AG04450 (cell line): ENCODE data around the gene RGMB. TPM values are rescaled to one million over a fixed set of nuclear protein-coding genes. Genes with fewer than 3 reads are reported as not detected.

Source experiments
- CTCF ChIA-PET: fragments of 300-600, 350-600 bp; formaldehyde crosslinking; extraction: SDS; loops from one replicate; lab custom pipeline; 2022; ENCODE audit warnings: antibody characterized with exemption, inconsistent platforms; lab: Charles Lee
- POLR2A ChIA-PET: fragments of 350-600 bp; formaldehyde crosslinking; extraction: SDS; loops from one replicate; lab custom pipeline; 2021; ENCODE audit warnings: antibody characterized with exemption, inconsistent platforms; lab: Yijun Ruan, JAX
- DNase-seq: peaks from one replicate; pipeline ENCODE4 v3.0.0-alpha.2; 2011; ENCODE audit warnings: low read depth, low spot score
- H3K27ac ChIP-seq: one replicate; pipeline ENCODE4 v1.5.1; 2012; ENCODE audit warnings: low read depth, low read length, control low read depth
- H3K27me3 ChIP-seq: one replicate; pipeline ENCODE4 v1.6.0; 2012; ENCODE audit warnings: low read length; ENCODE audit not compliant: control insufficient read depth, insufficient read depth
- H3K4me3 ChIP-seq: 2 replicates; pipeline ENCODE4 v1.5.1; 2011; ENCODE audit warnings: mild to moderate bottlenecking, low read depth, low read length, control low read depth
- H3K9me3 ChIP-seq: 2 replicates; pipeline ENCODE4 v1.5.1; 2012; ENCODE audit warnings: low read length; ENCODE audit not compliant: control insufficient read depth, insufficient read depth
- polyA plus RNA-seq: library from polyadenylated mRNA; depleted of rRNA; stranded (reverse); fragments of >200 nt; gene quantifications from 2 replicates; pipeline ENCODE4 v1.2.3, GENCODE V29; 2011
- TF ChIP-seq, protein P1 (sequence below): IDR thresholded peaks from 2 replicates; pipeline ENCODE4 v1.5.1; 2011; ENCODE audit warnings: low read depth, low read length, control low read depth, inconsistent platforms

The RGMB gene
- polyA plus RNA-seq, 1 experiment: 53.6 TPM

DNA sequence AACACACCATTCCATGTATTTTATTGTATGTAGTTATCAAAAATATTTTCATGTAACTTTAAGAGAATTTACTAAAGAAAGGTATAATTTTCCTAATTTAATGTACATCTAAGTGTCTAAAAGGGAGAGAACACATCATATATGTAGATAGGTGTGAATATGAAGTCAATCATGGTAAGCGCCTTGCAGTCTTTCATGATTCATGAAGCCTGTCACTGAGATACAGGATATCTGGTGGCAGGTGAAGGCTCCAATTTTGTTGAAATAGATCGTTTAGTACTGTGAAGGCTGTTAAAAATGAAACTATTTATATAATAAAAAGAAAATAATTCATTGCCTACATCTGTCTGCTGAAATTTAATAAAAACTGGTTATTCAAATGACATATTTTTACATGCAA is 15.5 kb upstream of the RGMB start:
- no peak overlapping the region for H3K4me3 ChIP-seq
- POLR2A ChIA-PET: no interaction called here

DNA sequence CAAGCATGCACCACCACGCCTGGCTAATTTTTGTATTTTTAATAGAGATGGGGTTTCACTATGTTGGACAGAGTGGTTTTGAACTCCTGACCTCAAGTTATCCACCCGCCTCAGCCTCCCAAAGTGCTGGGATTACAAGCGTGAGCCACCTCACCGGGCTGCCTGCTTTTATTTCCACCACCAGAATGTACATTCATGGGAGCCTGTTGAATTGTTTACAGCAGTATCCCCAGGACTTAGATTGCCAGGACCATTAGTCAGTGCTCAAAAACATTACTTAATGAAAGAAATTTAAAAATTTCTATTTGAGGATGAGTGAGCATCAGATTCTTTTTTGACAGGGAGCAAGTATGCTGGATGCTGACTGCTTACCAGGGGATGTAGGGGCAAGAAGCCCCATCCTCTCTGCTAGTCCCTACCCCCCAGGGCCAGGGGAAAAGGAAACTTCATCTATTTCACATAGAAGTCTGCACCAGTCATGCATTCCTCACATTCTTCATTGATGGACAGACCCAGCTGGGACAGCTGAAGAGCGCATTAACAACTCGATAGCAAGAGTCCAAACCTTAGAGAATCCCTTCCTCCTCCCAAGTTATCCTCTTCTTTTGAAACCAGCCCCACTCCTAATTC is 10.3 kb upstream of the RGMB start:
- POLR2A ChIA-PET: no interaction called here
- Histone ChIP-seq H3K9me3 (no peaks in the 10 kb centered on the region), H3K4me3 (no peak overlapping the region), H3K27ac (peak overlapping the region; percentile 53), H3K27me3 (no peaks in the 10 kb centered on the region)
- TF ChIP-seq, protein P1, sequence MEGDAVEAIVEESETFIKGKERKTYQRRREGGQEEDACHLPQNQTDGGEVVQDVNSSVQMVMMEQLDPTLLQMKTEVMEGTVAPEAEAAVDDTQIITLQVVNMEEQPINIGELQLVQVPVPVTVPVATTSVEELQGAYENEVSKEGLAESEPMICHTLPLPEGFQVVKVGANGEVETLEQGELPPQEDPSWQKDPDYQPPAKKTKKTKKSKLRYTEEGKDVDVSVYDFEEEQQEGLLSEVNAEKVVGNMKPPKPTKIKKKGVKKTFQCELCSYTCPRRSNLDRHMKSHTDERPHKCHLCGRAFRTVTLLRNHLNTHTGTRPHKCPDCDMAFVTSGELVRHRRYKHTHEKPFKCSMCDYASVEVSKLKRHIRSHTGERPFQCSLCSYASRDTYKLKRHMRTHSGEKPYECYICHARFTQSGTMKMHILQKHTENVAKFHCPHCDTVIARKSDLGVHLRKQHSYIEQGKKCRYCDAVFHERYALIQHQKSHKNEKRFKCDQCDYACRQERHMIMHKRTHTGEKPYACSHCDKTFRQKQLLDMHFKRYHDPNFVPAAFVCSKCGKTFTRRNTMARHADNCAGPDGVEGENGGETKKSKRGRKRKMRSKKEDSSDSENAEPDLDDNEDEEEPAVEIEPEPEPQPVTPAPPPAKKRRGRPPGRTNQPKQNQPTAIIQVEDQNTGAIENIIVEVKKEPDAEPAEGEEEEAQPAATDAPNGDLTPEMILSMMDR: no peak
- CTCF ChIA-PET: interaction anchor here (0.6 kb wide), 1 partner anchor 100 kb away, joined by 4 read pairs; no protein-coding TSS in a partner anchor
- DNase-seq: peak; percentile 76

More for the DNA sequence above, 15.5 kb upstream of the RGMB start:
- Histone ChIP-seq H3K27me3 (no peaks in the 10 kb centered on the region), H3K9me3 (peaks cover 2% of the 10 kb centered on the region; the same call in 1 of the 2 replicates), H3K27ac (no peak overlapping the region)
- CTCF ChIA-PET: interaction anchor here (0.7 to 1.5 kb wide), 2 partner anchors 10 to 12 kb away, joined by 3 to 5 read pairs; no protein-coding TSS in a partner anchor
- no peak for DNase-seq
- TF ChIP-seq, protein P1: no peak

DNA sequence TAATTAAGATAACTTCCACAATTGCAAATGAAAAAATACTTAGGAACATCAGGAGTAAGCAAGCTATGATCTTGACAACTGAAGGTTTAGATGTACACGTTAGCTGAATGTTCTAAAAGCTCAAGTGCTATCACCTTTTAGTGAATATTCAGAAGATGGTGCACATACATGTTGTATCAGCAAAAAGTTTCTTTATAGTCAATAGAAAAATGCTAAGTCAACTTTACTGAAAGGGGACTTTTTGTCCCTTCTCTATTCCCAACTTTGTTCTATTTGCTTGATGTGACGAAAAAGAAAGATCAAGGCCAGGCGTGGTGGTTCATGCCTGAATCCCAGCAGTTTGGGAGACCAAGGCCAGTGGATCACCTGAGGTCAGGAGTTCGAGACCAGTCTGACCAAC is 7.6 kb upstream of the RGMB start:
- CTCF ChIA-PET: interaction anchor here (1.9 kb wide), 1 partner anchor 514 kb away, joined by 4 read pairs; no protein-coding TSS in a partner anchor

DNA sequence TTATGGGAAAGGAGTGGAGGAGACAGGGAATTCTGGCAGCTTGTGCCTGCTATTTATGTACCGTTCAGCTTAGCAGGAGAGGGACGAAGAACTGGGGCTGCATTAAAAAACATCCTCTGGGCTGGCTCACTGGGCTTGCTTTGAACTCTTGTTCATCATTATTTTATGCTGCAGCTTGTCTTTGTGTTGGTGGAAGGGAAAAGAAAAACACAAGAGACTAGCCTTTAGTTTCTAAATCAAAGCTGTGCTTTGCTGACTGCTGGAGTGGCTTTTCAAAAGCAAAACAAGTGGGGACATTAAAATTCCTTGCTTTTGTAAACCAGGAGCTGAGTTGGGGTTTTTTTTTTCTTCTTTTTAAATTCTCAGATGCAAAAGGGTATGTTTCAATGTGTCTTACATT is 5.9 kb upstream of the RGMB start:
- no peak overlapping the region for H3K4me3 ChIP-seq

More for the DNA sequence above, 7.6 kb upstream of the RGMB start:
- Histone ChIP-seq H3K27me3 (no peaks in the 10 kb centered on the region), H3K4me3 (no peak overlapping the region), H3K27ac (no peak overlapping the region), H3K9me3 (no peaks in the 10 kb centered on the region; the same call in 1 of the 2 replicates)
- POLR2A ChIA-PET: no interaction called here
- DNase-seq: no peak
- TF ChIP-seq, protein P1: no peak

More for the DNA sequence above, 5.9 kb upstream of the RGMB start:
- no peak for DNase-seq
- Histone ChIP-seq H3K9me3 (no peaks in the 10 kb centered on the region; the same call in 1 of the 2 replicates), H3K27me3 (no peaks in the 10 kb centered on the region), H3K27ac (no peak overlapping the region)
- ChIA-PET POLR2A (interaction anchor here (0.7 to 4.1 kb wide), 3 partner anchors 342 to 913 kb away, joined by 3 to 30 read pairs (median 3); no protein-coding TSS in a partner anchor), CTCF (interaction anchor here (0.7 to 5.4 kb wide), 26 partner anchors 12 to 1536 kb away, joined by 3 to 38 read pairs (median 6); no protein-coding TSS in a partner anchor)
- TF ChIP-seq, protein P1: no peak
